Sigmoid colon (tissue), 7 donors: ENCODE measurements around the gene ZNF282. TPM values are rescaled to one million over a fixed set of nuclear protein-coding genes. Genes with fewer than 3 reads are reported as not detected.

Experiments used
- DNase-seq: peaks from one replicate; pipeline ENCODE4 v3.0.0-alpha.2; 2019
- H3K27ac ChIP-seq, 4 donors: fragments of 200-600 bp; sonication (generic); one replicate each; pipeline ENCODE4 v1.5.1; 2016 to 2019; ENCODE audit warnings: mild to moderate bottlenecking in 1 of 4
- H3K27me3 ChIP-seq, 3 donors: fragments of 200-600 bp; sonication (generic); one replicate each; pipeline ENCODE4 v1.5.1; 2019; ENCODE audit warnings: mild to moderate bottlenecking in 1 of 3
- H3K36me3 ChIP-seq, 4 donors: fragments of 200-600 bp; sonication (generic); one replicate each; pipeline ENCODE4 v1.5.1; 2016 to 2019
- H3K4me1 ChIP-seq, 4 donors: fragments of 200-600 bp; sonication (generic); one replicate each; pipeline ENCODE4 v1.5.1; 2017 to 2019
- H3K4me3 ChIP-seq, 4 donors: fragments of 200-600 bp; sonication (generic); one replicate each; pipeline ENCODE4 v1.5.1; 2017 to 2019; ENCODE audit warnings: mild to moderate bottlenecking in 2 of 4, moderate library complexity in 1 of 4
- H3K9me3 ChIP-seq, 4 donors: fragments of 200-600 bp in 3 of 4; sonication (generic) in 3 of 4; one replicate each; pipeline versions ENCODE4 v1.5.1 to v1.6.1; 2013 to 2019
- EP300 ChIP-seq, 4 donors: sonication (generic); formaldehyde crosslinking; IDR thresholded peaks; one replicate each; pipeline ENCODE4 v1.6.1; 2017; ENCODE audit warnings: antibody characterized with exemption in 4 of 4
- POLR2A ChIP-seq, 2 donors: fragments of 450-650 bp; IDR thresholded peaks; one replicate each; pipeline ENCODE4 v1.6.1; 2016; ENCODE audit warnings: antibody characterized with exemption in 2 of 2, mild to moderate bottlenecking in 2 of 2, moderate library complexity in 2 of 2
- POLR2AphosphoS5 ChIP-seq, 4 donors: sonication (generic); formaldehyde crosslinking; IDR thresholded peaks; one replicate each; pipeline ENCODE4 v1.6.1; 2017; ENCODE audit warnings: antibody characterized with exemption in 4 of 4
- WGBS, 2 donors: extraction: QIAGEN DNeasy Blood & Tissue Kit; methylation state at CpG; one replicate each; pipeline ENCODE4 v1.1.7; 2013; 5-methylcytosine and 5-hydroxymethylcytosine counted together
- intact Hi-C: fragments of 100-400 bp; cut with DNase I; formaldehyde crosslinking; loops from one replicate; pipeline ENCODE4 v1.15.1; 2023
- polyA plus RNA-seq, 3 donors: library from polyadenylated mRNA; stranded (reverse); fragments of 200-250 nt; gene quantifications; one replicate each; pipeline ENCODE4 v1.2.3, GENCODE V29; 2013
- total RNA-seq, 4 donors: library from RNA; depleted of rRNA; stranded (reverse); fragments of >200 nt; gene quantifications; one replicate each; pipeline ENCODE4 v1.1.0, GENCODE V29; 2016
- TF ChIP-seq, protein P1 (sequence below), 4 experiments: fragments of 450-650 bp in 3 of 4; fragments of 200-600 bp in 1 of 4; IDR thresholded peaks; one replicate each; pipeline ENCODE4 v1.5.1; 2016 to 2019; ENCODE audit warnings: antibody characterized with exemption in 4 of 4, mild to moderate bottlenecking in 3 of 4, moderate library complexity in 2 of 4
- donor health status: healthy with polysubstance abuse.
- donor health status: Bipolar disorder and iron deficiency.
- donor health status: healthy.

Gene ZNF282
- total and polyA plus RNA-seq, 7 donors: 6.9 to 24.9 (median 13.8) TPM

DNA sequence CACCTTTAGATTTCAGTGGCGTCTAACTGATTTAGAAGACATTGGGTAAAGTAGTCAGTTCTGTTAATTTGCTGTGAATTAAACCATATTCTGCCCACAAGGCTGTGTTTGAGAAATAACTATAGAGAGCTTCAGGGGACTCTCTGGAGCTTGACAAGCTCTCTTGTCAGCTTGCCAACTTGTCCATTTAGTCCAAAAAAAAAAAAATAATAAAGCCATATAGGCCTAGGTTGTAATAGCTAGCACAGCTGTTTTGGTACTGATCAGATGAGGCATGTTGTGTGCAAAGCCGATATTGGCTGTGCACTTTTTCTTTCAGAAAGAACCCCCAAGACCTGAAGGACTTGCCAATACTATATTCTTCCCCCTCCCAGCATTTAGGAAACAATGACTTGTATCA lies 20.2 kb upstream of the ZNF282 start:
- Histone ChIP-seq H3K27ac (no peak overlapping the region), H3K4me3 (no peak overlapping the region), H3K27me3 (no peaks in the 10 kb centered on the region), H3K36me3 (peaks cover 21 to 84% (median 36%) of the 10 kb centered on the region in 4 donors), H3K4me1 (peaks cover 0 to 10% (median 0%) of the 10 kb centered on the region in 4 donors), H3K9me3 (no peaks in the 10 kb centered on the region)
- no peak for DNase-seq
- intact Hi-C loops: no loop called here
- WGBS, 2 donors: 96% methylated on average over 2 of the region's 2 CpGs
- TF ChIP-seq, protein P1, sequence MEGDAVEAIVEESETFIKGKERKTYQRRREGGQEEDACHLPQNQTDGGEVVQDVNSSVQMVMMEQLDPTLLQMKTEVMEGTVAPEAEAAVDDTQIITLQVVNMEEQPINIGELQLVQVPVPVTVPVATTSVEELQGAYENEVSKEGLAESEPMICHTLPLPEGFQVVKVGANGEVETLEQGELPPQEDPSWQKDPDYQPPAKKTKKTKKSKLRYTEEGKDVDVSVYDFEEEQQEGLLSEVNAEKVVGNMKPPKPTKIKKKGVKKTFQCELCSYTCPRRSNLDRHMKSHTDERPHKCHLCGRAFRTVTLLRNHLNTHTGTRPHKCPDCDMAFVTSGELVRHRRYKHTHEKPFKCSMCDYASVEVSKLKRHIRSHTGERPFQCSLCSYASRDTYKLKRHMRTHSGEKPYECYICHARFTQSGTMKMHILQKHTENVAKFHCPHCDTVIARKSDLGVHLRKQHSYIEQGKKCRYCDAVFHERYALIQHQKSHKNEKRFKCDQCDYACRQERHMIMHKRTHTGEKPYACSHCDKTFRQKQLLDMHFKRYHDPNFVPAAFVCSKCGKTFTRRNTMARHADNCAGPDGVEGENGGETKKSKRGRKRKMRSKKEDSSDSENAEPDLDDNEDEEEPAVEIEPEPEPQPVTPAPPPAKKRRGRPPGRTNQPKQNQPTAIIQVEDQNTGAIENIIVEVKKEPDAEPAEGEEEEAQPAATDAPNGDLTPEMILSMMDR (IDR thresholded peaks at IDR 0.05): no peak
- TF ChIP-seq EP300 (IDR thresholded peaks at IDR 0.05) (no peak), POLR2AphosphoS5 (IDR thresholded peaks at IDR 0.05) (no peak), POLR2A (IDR thresholded peaks at IDR 0.05) (no peak)

- intact Hi-C loops: no loop called here
- H3K9me3 ChIP-seq: no peaks in the 10 kb centered on the region
- H3K27me3 ChIP-seq: no peaks in the 10 kb centered on the region
- no peak for TF ChIP-seq EP300 (IDR thresholded peaks at IDR 0.05)
- TF ChIP-seq POLR2AphosphoS5 (IDR thresholded peaks at IDR 0.05): no peak
- TF ChIP-seq, protein P1 (IDR thresholded peaks at IDR 0.05): no peak
- no peak for TF ChIP-seq POLR2A (IDR thresholded peaks at IDR 0.05)
- no peak overlapping the region for H3K27ac ChIP-seq
- H3K4me1 ChIP-seq: peaks cover 0 to 25% (median 13%) of the 10 kb centered on the region in 4 donors
- WGBS, 2 donors: 97 to 98% methylated on average over 19 of the region's 19 CpGs
- DNase-seq: no peak
- no peak overlapping the region for H3K4me3 ChIP-seq
- peaks cover 21 to 75% (median 32%) of the 10 kb centered on the region in 4 donors for H3K36me3 ChIP-seq
Observed at GRCh38 chr7:149179241-149179640, 16.1 kb upstream of the ZNF282 start.

GRCh38 chr7:149180722-149181449 lies 14.5 kb upstream of the ZNF282 start:
- Histone ChIP-seq H3K4me3 (no peak overlapping the region), H3K4me1 (peaks cover 0 to 25% (median 13%) of the 10 kb centered on the region in 4 donors), H3K27me3 (no peaks in the 10 kb centered on the region), H3K36me3 (peaks cover 21 to 59% (median 30%) of the 10 kb centered on the region in 4 donors), H3K9me3 (no peaks in the 10 kb centered on the region), H3K27ac (peak overlapping the region in 1 of 4 donors; percentile 9)
- no peak for TF ChIP-seq POLR2AphosphoS5 (IDR thresholded peaks at IDR 0.05)
- TF ChIP-seq, protein P1 (IDR thresholded peaks at IDR 0.05): no peak
- TF ChIP-seq EP300 (IDR thresholded peaks at IDR 0.05): no peak
- TF ChIP-seq POLR2A (IDR thresholded peaks at IDR 0.05): no peak
- DNase-seq: no peak
- intact Hi-C loops: no loop called here

DNA sequence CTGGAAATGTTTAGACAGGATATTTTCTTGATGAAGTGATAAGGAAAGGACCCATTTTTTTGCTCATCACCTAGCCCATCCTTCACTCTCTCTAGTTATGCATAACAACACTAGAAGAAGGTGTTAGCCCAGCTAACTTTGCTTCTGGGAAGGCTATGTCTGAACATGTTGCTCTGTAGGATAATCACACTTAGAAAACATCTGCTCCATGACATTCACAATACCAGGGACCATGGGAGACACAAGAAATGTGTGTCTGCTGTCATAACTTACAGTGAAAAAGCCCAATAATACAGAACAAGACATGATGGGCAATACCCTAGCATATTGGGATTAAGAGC lies 13.9 kb upstream of the ZNF282 start:
- H3K9me3 ChIP-seq: no peaks in the 10 kb centered on the region
- DNase-seq: no peak
- peaks cover 17 to 53% (median 24%) of the 10 kb centered on the region in 4 donors for H3K36me3 ChIP-seq
- no peak overlapping the region for H3K27ac ChIP-seq
- H3K27me3 ChIP-seq: no peaks in the 10 kb centered on the region
- no peak overlapping the region for H3K4me3 ChIP-seq
- intact Hi-C loops: no loop called here
- H3K4me1 ChIP-seq: peaks cover 0 to 25% (median 13%) of the 10 kb centered on the region in 4 donors
- TF ChIP-seq POLR2A (IDR thresholded peaks at IDR 0.05) (no peak), EP300 (IDR thresholded peaks at IDR 0.05) (no peak), POLR2AphosphoS5 (IDR thresholded peaks at IDR 0.05) (no peak)
- TF ChIP-seq, protein P1 (IDR thresholded peaks at IDR 0.05): no peak
